HG02973 (cell line): ENCODE data around the gene CD79B.

Experiments
- ATAC-seq: cut with Tn5 transposase; IDR thresholded peaks from one replicate; pipeline ENCODE4 v1.9.1; 2021; ENCODE audit warnings: moderate library complexity; ENCODE audit not compliant: unreplicated experiment

Gene CD79B

GRCh38 chr17:63931981-63932561, at the start of gene CD79B:
Gene CD79B (minus strand): TSS chr17:63932331. CDS start chr17:63932261, 70 bp downstream.
- ATAC-seq: peak; percentile 73

GRCh38 chr17:63978272-63979200, 46.4 kb upstream of the CD79B start:
- no peak for ATAC-seq

DNA sequence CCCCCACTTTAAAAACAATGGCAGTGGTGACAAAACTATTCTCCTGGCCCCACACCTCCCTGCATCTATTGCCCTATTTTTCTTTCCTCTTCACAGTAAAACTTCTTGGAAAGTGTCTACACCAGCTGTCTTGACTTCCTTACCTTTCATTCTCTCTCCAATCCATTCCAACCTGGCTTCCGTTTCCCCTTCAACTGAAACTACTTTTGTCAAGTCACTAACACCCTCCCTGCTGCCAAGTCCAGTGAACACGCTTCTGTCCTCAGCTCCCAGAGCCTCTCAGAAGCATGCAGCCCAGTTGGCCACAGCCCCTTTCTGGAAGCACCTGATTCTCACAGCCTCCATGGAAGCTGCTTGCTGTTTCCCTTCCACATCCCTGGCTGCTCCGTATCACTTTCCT, 44.6 kb upstream of the CD79B start:
- ATAC-seq: no peak

DNA sequence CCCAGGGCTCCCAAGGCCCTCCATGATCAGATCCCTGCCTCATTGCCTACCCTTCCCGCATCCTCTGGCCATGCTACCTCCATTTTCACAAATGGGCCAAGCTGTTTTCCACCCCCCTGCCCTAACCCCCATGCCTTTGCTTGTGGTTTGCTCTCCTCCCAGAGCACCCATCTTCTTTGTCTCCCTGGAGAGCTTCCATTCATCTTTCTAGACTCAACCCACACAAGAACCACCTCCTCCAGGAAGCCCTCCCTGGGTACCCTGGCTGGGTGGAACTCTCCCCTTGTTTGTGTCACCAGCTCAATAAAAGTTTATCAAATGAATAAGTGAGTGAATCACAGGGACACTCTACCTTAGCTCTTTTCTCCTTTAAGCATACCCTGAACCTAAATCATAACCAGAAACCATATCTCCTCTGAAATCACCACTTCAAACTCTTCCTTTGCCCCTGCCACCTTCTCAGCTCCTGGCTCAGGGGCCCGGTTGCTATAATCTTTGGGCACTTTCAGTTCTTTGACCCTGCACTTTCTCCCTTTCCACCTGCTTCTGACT, 43.5 kb upstream of the CD79B start:
- no peak for ATAC-seq

DNA sequence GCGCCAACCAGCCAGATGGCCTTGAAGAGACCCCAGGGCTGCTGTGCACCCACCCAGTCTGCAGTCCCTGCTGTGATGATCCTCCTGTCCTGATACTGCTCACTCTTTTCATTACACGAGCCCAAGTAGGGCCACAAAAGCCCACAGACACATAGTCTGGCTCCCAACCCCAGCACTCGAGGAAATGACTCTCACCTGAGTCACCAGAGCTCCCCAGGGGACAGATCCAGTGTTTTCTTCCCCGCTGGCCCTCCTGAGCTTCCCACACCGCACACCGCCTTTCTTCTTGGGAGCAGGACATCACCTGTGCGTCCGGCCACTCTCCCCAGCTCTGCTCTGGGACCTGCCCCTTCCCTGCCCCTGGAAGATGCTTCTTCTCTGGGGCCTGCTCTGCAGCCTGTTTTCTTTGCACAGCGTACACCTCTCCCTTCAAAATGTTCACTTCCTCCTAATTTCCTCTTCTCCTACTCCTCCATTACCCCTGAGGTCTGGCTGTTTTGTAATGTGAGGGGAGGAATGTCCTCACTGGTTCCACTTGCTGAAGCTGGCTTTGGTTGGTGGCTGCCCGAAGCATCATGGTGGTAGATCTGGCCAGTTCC, 42.6 kb upstream of the CD79B start:
- ATAC-seq: no peak

DNA sequence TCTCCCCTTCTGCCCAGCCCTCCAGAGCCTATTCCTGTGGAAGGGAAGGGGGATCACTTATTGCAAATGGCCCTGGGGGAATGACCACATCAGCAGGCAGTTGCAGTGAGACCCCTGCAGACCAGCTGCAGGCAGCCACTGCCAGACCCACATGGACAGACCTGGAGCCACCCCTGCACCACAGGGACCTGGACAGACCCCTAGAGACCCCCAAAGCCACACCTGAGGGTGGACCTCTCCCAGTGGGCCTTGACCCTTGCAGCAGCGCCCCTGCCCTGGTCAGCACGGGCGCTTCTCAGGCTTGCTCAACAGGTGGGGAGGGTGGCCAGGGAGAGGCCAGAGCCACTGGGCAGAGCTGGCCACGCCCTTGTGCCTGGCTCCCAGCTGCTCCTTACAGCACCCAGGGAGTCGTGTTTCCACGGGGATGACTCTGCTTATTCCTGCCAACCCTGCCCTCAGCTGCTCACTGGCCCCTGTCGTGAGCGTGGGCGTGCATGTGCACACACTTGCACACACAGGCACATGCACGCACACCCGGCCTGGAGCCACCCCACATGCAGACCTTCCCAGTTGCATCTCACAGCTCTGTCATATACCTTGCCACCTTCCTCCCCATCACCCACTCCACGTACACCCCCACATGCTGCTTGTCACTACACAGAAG, 41.9 kb upstream of the CD79B start:
- ATAC-seq: no peak

GRCh38 chr17:63973247-63973646, 41.1 kb upstream of the CD79B start:
- ATAC-seq: no peak

GRCh38 chr17:63972796-63973195, 40.7 kb upstream of the CD79B start, which contains the start of gene SCN4A:
Gene SCN4A (minus strand): TSS chr17:63972918. CDS start chr17:63972841, 77 bp downstream.
- no peak for ATAC-seq

DNA sequence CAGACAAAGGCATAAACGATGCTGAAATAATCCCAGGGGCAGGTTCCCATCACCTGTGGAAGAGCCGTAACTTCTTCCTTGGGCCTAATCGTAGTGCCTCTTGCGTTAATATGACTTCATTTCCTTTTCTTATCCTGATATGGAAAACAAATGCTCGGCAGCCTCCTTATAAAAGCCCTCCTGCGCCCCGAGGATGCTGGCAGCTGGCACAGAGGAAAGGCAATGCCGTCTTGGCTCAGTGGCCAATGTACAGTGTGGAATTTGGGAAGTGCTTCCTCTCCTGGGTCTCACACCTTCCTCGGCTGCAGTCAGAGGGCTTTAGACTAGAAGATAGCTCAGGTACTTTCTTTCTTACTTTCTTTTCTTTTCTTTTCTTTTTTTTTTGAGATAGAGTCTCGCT, 37.1 kb upstream of the CD79B start:
- no peak for ATAC-seq

DNA sequence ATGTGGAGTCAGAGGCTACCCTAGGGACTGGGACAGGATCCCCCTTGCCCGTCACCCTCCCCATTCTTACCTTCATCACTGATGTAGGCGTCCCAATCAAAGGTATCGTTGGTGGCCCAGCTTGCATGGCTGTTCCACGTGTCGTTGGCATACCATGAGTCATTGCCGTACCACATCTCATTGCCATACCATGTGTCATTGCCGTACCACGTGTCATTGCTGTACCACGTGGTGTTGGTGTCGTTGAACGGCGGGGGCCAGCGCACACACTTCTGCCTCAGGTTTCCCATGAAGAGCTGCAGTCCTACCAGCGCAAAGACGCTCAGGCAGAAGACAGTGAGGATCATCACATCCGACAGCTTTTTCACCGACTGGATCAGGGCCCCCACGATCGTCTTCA, 35.8 kb upstream of the CD79B start:
- ATAC-seq: no peak

DNA sequence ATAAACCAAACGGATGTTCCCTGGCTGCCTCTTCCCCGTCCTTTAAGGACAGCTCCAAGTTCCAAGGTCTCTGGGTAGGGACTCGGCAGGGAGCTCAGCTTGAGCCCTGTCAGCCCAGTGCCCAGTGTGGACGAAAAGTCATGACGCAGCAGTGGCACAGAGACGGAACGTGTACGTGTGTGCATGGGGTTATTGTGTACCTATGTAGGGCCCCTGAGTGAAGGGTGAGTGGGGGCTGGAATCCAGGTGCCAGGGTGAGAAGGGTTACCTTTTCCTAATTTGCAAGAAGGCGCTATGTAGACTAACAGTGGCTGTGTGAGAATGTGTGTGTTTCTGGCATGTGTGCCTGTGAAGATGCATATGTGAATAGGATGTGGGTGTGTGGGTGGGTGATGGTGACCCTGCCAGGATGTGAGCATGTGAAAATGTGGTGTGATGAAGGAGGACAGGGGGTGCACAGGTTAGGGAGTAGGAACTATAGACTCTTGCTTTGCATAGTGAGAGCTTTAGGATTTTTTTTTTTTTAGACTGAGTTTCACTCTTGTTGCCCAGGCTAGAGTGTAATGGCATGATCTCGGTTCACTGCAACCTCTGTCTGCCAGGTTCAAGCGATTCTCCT, 34.6 kb upstream of the CD79B start:
- ATAC-seq: no peak

DNA sequence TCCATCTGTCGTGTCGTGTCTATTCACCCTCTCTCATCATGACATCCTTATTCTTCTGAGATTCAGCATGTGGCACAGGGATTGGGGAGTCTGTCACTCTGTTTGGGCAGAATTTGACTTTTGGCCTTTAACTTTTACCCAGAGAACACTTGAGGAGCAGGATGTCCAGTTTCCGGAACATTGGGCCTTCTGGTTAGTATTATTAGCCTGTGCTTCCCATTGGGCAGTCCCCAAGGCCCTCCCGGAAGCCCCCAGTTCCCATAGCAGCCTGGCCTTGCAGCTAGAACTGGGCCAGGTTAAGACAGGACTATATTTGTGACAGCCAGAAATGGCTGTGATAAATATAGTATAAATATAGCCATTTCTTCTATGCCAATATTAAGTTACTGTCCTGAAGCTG, 31.0 kb upstream of the CD79B start:
- no peak for ATAC-seq

GRCh38 chr17:63962298-63962744, 30.2 kb upstream of the CD79B start:
- no peak for ATAC-seq

- ATAC-seq: no peak
Measured at GRCh38 chr17:63961355-63962212, 29.5 kb upstream of the CD79B start.

DNA sequence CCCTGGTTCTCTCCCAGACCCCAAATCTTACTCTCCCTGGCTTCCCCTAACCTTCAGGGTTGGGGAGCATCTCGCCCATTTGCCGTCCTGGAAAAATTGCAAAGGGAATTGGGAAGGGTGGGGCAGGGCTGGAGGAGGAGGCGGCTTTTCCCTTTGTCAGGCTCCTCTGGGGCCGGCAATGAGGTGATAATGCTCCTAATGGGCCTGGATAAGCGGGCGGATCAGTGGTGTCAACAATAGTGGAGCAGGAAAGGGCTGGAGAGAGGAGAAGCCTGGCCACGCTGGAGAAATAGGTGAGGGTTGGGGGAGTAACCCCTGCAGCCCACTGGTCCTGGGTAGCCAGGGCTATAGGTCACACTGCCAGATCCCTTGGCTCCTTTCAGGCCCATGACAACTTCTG, 28.3 kb upstream of the CD79B start:
- no peak for ATAC-seq

DNA sequence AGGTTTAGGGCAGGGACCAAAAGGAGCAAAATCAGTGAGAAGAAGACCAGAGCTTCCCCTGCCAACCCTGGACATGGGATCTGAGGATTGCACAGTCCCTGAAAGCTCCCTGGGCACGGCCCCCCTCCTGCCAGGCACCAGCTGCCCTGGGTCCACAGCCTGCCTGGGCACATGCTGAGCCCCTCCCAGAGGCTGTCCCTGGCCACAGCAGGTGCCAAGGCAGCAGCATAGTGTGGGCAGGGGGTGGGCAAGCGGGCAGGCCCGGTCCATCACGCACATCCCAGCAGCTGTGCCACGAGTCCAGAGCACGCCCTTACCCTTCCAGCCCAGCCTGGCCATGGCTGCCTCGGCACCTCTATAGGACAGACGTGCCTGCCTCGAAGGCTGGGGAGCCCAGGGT, 27.9 kb upstream of the CD79B start:
- ATAC-seq: no peak

DNA sequence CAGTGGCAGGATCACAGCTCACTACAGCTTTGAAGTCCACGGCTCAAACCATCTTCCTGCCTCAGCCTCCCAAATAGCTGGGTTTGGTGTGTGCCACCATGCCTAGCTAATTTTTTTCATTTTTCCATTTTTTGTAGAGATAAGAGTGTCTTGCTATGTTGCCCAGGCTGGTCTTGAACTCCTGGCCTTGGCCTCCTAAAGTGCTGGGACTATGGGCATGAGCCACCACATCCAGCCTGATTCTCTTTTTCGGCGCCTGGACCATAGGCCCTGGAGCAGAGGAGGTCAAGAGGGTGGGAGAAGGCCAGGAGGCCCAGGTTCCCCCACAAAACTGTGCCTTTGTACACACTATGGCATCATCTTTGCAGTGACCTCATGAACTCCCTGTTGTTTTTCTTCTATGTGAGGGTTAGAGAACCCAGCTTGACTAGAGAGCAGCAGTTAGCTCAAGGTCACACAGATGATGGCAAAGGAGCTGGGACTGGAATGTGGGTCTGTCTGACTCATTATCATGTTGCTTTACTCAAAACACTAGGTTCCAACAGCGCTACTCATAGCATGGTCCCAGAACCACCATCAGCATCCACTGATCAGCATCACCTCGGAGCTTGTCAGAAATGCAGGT, 24.3 kb upstream of the CD79B start:
- ATAC-seq: no peak

DNA sequence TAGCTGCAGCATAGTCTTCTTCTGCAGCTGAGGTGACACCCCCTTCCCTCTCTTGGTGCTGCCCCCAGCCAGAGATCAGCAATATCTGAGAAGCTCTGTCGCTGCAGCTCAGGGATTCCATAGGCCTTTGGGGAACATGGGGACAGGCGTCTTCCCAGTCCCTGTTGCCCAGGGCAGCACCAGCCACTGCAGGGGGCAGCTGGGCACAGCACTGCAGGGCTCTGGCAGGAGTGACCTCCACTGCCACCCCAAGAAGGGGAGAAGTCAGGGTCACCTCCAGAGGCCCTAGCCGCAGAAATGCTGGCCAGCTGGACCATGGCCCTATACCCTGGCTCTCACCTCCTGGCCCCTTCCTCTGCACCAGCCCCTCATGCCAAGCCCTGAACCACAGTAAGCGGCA, 23.7 kb upstream of the CD79B start:
- ATAC-seq: no peak

- no peak for ATAC-seq
Measured at GRCh38 chr17:63955232-63955631, 23.1 kb upstream of the CD79B start.
